A673 (cell line): ENCODE results near the gene STIM1.

Source experiments
- EZH2 ChIP-seq: fragments of 200-600 bp; sonication (generic); IDR thresholded peaks from 2 replicates; pipeline ENCODE4 v1.6.1; 2017; ENCODE audit warnings: borderline replicate concordance, low read depth, mild to moderate bottlenecking, mixed read lengths, antibody characterized with exemption, low read length; ENCODE audit not compliant: poor library complexity, severe bottlenecking
- TF ChIP-seq, protein P1 (sequence below): fragments of 300-800, 200-600 bp; sonication (generic); conservative IDR thresholded peaks from 2 replicates; pipeline ENCODE4 v1.5.1; 2017; ENCODE audit warnings: low read depth, mild to moderate bottlenecking, antibody characterized with exemption, low read length, moderate library complexity, mixed read lengths

GRCh38 chr11:4035985-4036384 is 180.5 kb downstream of the STIM1 start:
- TF ChIP-seq, protein P1, sequence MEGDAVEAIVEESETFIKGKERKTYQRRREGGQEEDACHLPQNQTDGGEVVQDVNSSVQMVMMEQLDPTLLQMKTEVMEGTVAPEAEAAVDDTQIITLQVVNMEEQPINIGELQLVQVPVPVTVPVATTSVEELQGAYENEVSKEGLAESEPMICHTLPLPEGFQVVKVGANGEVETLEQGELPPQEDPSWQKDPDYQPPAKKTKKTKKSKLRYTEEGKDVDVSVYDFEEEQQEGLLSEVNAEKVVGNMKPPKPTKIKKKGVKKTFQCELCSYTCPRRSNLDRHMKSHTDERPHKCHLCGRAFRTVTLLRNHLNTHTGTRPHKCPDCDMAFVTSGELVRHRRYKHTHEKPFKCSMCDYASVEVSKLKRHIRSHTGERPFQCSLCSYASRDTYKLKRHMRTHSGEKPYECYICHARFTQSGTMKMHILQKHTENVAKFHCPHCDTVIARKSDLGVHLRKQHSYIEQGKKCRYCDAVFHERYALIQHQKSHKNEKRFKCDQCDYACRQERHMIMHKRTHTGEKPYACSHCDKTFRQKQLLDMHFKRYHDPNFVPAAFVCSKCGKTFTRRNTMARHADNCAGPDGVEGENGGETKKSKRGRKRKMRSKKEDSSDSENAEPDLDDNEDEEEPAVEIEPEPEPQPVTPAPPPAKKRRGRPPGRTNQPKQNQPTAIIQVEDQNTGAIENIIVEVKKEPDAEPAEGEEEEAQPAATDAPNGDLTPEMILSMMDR: no peak
- TF ChIP-seq EZH2: no peak
